Glutamatergic neuron (in vitro differentiated cells): ENCODE data around the gene DMC1. TPM values are rescaled to one million over a fixed set of nuclear protein-coding genes. Genes with fewer than 3 reads are reported as not detected.

ENCODE experiments used
- DNase-seq: peaks from one replicate; pipeline ENCODE4 v3.0.0; 2022
- H3K27ac Mint-ChIP-seq: one replicate; pipeline ENCODE4 v1.8.0; 2020; ENCODE audit warnings: mild to moderate bottlenecking, mixed read lengths, inconsistent platforms; ENCODE audit not compliant: unreplicated experiment
- H3K27me3 Mint-ChIP-seq: one replicate; pipeline ENCODE4 v1.8.0; 2020; ENCODE audit warnings: mild to moderate bottlenecking, moderate library complexity, mixed read lengths, inconsistent platforms; ENCODE audit not compliant: unreplicated experiment
- H3K36me3 Mint-ChIP-seq: one replicate; pipeline ENCODE4 v1.8.0; 2020; ENCODE audit warnings: mild to moderate bottlenecking, mixed read lengths, inconsistent platforms; ENCODE audit not compliant: unreplicated experiment
- H3K4me1 Mint-ChIP-seq: one replicate; pipeline ENCODE4 v1.8.0; 2020; ENCODE audit warnings: mild to moderate bottlenecking, low read depth, mixed read lengths, inconsistent platforms; ENCODE audit not compliant: unreplicated experiment
- H3K4me3 Mint-ChIP-seq: one replicate; pipeline ENCODE4 v1.8.0; 2020; ENCODE audit warnings: mild to moderate bottlenecking, mixed read lengths, inconsistent platforms; ENCODE audit not compliant: unreplicated experiment
- H3K9me3 Mint-ChIP-seq: one replicate; pipeline ENCODE4 v1.8.0; 2020; ENCODE audit warnings: mild to moderate bottlenecking, moderate library complexity, mixed read lengths, inconsistent platforms; ENCODE audit not compliant: unreplicated experiment
- total RNA-seq: library from RNA; stranded (reverse); fragmentation: NEBNext Ultra II Directional; extraction: Animal tissue kit (Norgen Biotek cat#: 25700); gene quantifications from one replicate; pipeline ENCODE4 v1.2.1, GENCODE V29; 2021; ENCODE audit not compliant: unreplicated experiment
- TF ChIP-seq, protein P1 (sequence below): fragments of 200-600 bp; sonication (generic); IDR thresholded peaks from one replicate; pipeline ENCODE4 v1.5.0; 2021; ENCODE audit not compliant: partially characterized antibody, unreplicated experiment

Gene DMC1
- total RNA-seq, 1 donor from 2014 or later = 4.2 TPM

DNA sequence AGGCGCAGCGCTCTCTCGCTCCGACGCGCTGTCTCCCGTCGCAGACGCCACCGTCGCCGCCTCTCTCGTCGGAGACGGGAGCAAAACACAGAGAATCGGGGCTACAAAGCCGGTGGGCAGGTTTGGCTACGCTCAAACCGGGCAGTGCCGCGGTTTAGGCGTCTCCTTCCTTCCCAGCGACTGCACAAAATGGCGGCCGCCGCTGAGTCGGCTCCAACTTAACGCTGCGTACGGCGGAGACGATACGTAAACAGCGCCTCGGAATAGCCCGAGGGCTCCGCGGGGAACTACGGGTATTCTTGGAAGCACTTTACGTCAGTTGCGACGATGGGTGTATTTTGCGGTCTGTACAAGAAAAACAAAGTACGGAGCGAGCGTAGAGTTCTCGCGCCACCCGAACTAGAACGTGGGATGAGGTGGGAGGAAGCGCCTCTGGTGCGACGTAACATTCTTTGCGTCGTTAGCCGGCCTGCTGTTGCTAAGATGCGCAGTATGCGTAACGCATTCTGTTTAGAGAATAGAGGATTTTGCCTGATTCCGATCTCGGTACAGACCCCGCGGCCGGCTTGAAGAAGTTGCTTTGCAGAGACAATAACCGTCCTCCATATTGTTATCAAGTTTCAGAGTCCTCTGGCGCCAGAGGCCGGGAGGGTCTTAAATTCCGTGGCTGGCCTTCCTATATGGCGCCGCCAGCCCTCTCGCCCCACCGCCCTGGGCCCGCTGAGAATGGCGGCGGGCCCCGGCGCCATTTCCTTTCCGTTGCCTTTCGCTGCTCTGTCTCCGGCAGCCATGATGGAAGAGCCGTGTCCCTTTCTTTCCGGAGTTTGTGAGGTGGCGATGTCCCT is 63.6 kb downstream of the DMC1 start, which contains the start of gene DDX17:
Gene DDX17 (minus strand): TSS at position 194 of the 845 bp plus-strand sequence.
- Mint-ChIP-seq H3K4me1 (peaks cover 16% of the 10 kb centered on the region), H3K27me3 (peaks cover 6% of the 10 kb centered on the region), H3K27ac (peak within 1 kb of the TSS; percentile 100), H3K36me3 (no peaks in the 10 kb centered on the region), H3K4me3 (peak within 1 kb of the TSS; percentile 95), H3K9me3 (peaks cover 15% of the 10 kb centered on the region)
- TF ChIP-seq, protein P1, sequence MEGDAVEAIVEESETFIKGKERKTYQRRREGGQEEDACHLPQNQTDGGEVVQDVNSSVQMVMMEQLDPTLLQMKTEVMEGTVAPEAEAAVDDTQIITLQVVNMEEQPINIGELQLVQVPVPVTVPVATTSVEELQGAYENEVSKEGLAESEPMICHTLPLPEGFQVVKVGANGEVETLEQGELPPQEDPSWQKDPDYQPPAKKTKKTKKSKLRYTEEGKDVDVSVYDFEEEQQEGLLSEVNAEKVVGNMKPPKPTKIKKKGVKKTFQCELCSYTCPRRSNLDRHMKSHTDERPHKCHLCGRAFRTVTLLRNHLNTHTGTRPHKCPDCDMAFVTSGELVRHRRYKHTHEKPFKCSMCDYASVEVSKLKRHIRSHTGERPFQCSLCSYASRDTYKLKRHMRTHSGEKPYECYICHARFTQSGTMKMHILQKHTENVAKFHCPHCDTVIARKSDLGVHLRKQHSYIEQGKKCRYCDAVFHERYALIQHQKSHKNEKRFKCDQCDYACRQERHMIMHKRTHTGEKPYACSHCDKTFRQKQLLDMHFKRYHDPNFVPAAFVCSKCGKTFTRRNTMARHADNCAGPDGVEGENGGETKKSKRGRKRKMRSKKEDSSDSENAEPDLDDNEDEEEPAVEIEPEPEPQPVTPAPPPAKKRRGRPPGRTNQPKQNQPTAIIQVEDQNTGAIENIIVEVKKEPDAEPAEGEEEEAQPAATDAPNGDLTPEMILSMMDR = no peak
- peak; percentile 89 for DNase-seq

DNA sequence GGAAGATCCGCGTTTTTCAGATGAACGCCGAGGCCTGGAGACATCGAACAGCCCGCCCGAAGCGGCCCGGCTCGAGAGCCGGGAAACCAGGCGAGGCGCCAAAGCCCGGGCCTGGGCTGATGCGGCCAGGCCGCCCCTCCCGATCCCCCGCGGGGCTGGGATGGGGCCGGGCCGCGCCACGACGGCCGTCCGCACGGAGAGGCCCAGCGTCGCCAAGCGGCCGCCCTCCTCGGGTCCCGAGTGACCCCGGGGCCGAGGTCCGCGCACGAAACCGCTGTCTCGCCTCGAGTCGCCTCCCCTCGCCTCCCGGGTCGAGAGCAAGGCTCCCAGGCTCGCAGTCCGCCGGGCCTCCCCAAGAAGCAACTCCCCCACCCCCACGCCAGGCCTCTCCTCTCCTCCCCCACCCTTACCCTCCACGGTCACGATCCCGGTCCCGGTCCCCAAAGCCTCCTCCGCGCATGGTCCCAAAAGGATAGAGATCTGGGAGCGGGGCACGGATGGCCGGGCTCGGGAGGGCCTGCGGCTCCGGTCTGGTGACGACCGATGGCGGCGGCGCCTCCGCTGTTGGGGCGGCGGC is 64.4 kb downstream of the DMC1 start:
- H3K4me1 Mint-ChIP-seq = peaks cover 16% of the 10 kb centered on the region
- no peaks in the 10 kb centered on the region for H3K36me3 Mint-ChIP-seq
- peak overlapping the region; percentile 100 for H3K27ac Mint-ChIP-seq
- peak; percentile 68 for DNase-seq
- H3K9me3 Mint-ChIP-seq = peaks cover 17% of the 10 kb centered on the region
- peak overlapping the region; percentile 95 for H3K4me3 Mint-ChIP-seq
- TF ChIP-seq, protein P1 = no peak
- peaks cover 8% of the 10 kb centered on the region for H3K27me3 Mint-ChIP-seq

DNA sequence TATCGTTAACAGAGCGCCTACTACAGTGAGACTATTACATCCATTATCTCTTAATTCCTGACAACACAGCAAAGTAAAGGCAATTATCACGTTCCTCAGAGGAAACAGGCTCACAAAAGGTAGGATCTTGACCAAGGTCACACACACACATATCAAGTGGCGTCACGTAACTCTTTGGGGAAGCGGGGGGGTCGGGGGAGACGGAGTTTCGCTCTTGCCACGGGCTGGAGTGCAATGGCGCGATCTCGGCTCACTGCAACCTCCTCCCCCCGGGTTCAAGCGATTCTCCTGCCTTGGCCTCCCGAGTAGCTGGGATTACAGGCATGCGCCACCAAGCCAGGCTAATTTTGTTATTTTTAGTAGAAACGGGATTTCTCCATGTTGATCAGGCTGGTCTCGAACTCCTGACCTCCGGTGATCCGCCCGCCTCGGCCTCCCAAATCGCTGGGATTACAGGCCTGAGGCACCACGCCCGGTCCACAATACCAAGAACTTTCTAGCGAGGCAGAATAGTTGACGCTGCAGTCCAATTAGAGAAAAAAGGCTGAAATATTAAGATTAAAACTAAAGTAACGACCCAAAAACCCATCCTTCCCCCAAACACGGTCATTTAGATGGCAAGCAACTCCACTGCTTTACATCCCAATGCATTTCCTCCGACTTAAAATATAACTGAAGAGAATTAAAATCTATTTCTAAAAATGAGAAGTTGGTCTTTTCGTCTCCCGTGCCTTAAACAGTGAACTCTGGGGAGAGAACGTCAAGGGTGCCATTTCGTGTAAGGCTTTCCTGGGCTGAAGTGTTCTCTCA is 65.0 kb downstream of the DMC1 start:
- Mint-ChIP-seq H3K9me3 (peaks cover 17% of the 10 kb centered on the region), H3K27me3 (peaks cover 8% of the 10 kb centered on the region), H3K27ac (peak overlapping the region; percentile 97), H3K4me1 (peaks cover 16% of the 10 kb centered on the region), H3K36me3 (no peaks in the 10 kb centered on the region), H3K4me3 (peak overlapping the region; percentile 91)
- DNase-seq = peak; percentile 34
- TF ChIP-seq, protein P1 = no peak

DNA sequence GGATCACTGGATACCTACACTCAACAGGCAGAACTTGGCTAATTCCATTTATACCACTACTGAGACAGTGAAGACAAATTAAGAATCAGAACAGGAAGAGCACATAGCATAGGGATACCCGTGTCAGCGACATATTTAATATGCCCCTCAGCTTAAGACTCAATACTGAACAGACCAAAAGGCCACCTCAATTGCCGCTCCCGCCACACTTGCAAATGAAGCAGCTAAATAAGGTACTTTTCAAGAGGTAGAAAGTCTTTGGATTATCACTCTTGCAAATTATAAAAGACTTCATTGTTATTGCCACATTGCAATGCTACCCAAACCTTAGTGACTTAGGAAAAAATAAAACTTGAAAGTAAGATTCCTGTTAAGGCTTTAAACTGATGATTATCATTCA is 67.0 kb downstream of the DMC1 start:
- peaks cover 16% of the 10 kb centered on the region for H3K4me1 Mint-ChIP-seq
- peaks cover 15% of the 10 kb centered on the region for H3K9me3 Mint-ChIP-seq
- H3K36me3 Mint-ChIP-seq = no peaks in the 10 kb centered on the region
- H3K4me3 Mint-ChIP-seq = peak overlapping the region; percentile 91
- peaks cover 8% of the 10 kb centered on the region for H3K27me3 Mint-ChIP-seq
- TF ChIP-seq, protein P1 = no peak
- no peak for DNase-seq
- H3K27ac Mint-ChIP-seq = peak overlapping the region; percentile 67
